NB4 (cell line): ENCODE data around the gene EEF1E1.
"Not testable (repeated sequence)": the region's sequence is repeated elsewhere in the genome, so short reads cannot be mapped to it uniquely, and the experiment has no call there.

Experiments
- DNase-seq: peaks from one replicate; pipeline ENCODE4 v3.0.0; 2010; ENCODE audit warnings: low read depth
- H3K4me3 ChIP-seq: one replicate; pipeline ENCODE4 v1.5.1; 2011; ENCODE audit warnings: mild to moderate bottlenecking, low read depth, low read length, moderate library complexity
- CTCF ChIP-seq: IDR thresholded peaks from one replicate; pipeline ENCODE4 v1.5.1; 2012; ENCODE audit warnings: low read depth, low read length
- MAX ChIP-seq: IDR thresholded peaks from 2 replicates; pipeline ENCODE4 v1.6.1; 2011; ENCODE audit warnings: low read depth, low read length
- MYC ChIP-seq: IDR thresholded peaks from 2 replicates; pipeline ENCODE4 v1.6.1; 2011; ENCODE audit warnings: low read depth, low read length
- POLR2A ChIP-seq: IDR thresholded peaks from 2 replicates; pipeline ENCODE4 v1.6.1; 2011; ENCODE audit warnings: mild to moderate bottlenecking; ENCODE audit not compliant: insufficient read length; ENCODE audit errors: extremely low read depth

The EEF1E1 gene

GRCh38 chr6:8054276-8054675 lies 48.1 kb downstream of the EEF1E1 start:
- TF ChIP-seq CTCF: no peak
- TF ChIP-seq MYC: no peak
- TF ChIP-seq MAX: no peak
- no peak for TF ChIP-seq POLR2A
- H3K4me3 ChIP-seq: no peak overlapping the region

GRCh38 chr6:8047541-8048292 lies 54.6 kb downstream of the EEF1E1 start:
- DNase-seq: no peak
- H3K4me3 ChIP-seq: no peak overlapping the region
- no peak for TF ChIP-seq MYC
- TF ChIP-seq CTCF: no peak
- TF ChIP-seq POLR2A: no peak
- no peak for TF ChIP-seq MAX

More at GRCh38 chr6:8054276-8054675, 48.1 kb downstream of the EEF1E1 start:
- DNase-seq: no peak

- not testable (repeated sequence) for H3K4me3 ChIP-seq
Observed at GRCh38 chr6:8045769-8046168, 56.6 kb downstream of the EEF1E1 start.

GRCh38 chr6:8043221-8043620 lies 59.1 kb downstream of the EEF1E1 start:
- DNase-seq: no peak
- no peak for TF ChIP-seq MYC
- no peak for TF ChIP-seq POLR2A
- TF ChIP-seq CTCF: no peak
- TF ChIP-seq MAX: no peak
- no peak overlapping the region for H3K4me3 ChIP-seq

More at GRCh38 chr6:8045769-8046168, 56.6 kb downstream of the EEF1E1 start:
- not testable (repeated sequence) for DNase-seq

GRCh38 chr6:8041913-8042583 lies 60.3 kb downstream of the EEF1E1 start:
- TF ChIP-seq MAX: no peak
- no peak for TF ChIP-seq POLR2A
- no peak for TF ChIP-seq MYC
- no peak for TF ChIP-seq CTCF
- no peak for DNase-seq
- H3K4me3 ChIP-seq: no peak overlapping the region

GRCh38 chr6:8034107-8034506 lies 68.2 kb downstream of the EEF1E1 start:
- H3K4me3 ChIP-seq, DNase-seq: not testable (repeated sequence)
